Esophagus squamous epithelium (tissue), 4 donors: ENCODE measurements around the gene FAM98C.

Experiments used
- POLR2A ChIP-seq, 4 donors: fragments of 450-650 bp; IDR thresholded peaks; one replicate each; pipeline ENCODE4 v1.6.1; 2017; ENCODE audit warnings: antibody characterized with exemption in 4 of 4, mild to moderate bottlenecking in 4 of 4, moderate library complexity in 3 of 4
- TF ChIP-seq, protein P1 (sequence below), 6 experiments: fragments of 450-650 bp in 4 of 6; fragments of 200-600 bp in 2 of 6; sonication (generic) in 2 of 6; IDR thresholded peaks; one replicate each; pipeline ENCODE4 v1.5.1; 2016 to 2019; ENCODE audit warnings: antibody characterized with exemption in 6 of 6, mild to moderate bottlenecking in 4 of 6, moderate library complexity in 4 of 6

DNA sequence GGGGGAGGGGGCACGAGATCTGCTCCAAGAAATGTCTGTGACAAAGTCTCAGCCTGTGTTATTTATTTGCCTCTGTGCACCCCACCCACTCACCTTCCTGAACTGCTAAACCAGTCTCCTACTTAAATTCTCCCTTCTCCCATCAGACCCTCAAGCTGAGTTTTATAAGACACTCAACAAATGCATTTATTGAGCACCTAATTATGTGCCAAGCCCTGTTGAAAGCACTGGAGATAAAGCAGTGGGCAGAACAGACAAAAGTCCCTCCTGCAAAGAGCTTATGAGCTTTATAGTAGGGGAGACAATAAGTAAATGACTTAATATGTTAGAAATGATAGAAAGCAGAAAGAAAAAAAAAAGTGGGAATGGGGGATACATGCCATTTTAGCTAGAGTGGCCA, 3.4 kb upstream of the FAM98C start:
- TF ChIP-seq, protein P1, sequence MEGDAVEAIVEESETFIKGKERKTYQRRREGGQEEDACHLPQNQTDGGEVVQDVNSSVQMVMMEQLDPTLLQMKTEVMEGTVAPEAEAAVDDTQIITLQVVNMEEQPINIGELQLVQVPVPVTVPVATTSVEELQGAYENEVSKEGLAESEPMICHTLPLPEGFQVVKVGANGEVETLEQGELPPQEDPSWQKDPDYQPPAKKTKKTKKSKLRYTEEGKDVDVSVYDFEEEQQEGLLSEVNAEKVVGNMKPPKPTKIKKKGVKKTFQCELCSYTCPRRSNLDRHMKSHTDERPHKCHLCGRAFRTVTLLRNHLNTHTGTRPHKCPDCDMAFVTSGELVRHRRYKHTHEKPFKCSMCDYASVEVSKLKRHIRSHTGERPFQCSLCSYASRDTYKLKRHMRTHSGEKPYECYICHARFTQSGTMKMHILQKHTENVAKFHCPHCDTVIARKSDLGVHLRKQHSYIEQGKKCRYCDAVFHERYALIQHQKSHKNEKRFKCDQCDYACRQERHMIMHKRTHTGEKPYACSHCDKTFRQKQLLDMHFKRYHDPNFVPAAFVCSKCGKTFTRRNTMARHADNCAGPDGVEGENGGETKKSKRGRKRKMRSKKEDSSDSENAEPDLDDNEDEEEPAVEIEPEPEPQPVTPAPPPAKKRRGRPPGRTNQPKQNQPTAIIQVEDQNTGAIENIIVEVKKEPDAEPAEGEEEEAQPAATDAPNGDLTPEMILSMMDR (IDR thresholded peaks at IDR 0.05): no peak
- TF ChIP-seq POLR2A (IDR thresholded peaks at IDR 0.05): no peak
